Fibroblast of villous mesenchyme (primary cell): ENCODE data around the gene PRKCH. TPM values are rescaled to one million over a fixed set of nuclear protein-coding genes. Genes with fewer than 3 reads are reported as not detected.

Experiments
- DNase-seq: peaks from one replicate; pipeline ENCODE4 v3.0.0-alpha.2; 2010; ENCODE audit warnings: low read depth
- H3K4me3 ChIP-seq: 2 replicates; pipeline ENCODE4 v1.5.1; 2011; ENCODE audit warnings: low read depth, mild to moderate bottlenecking, low read length
- CTCF ChIP-seq: IDR thresholded peaks from 2 replicates; pipeline ENCODE4 v1.5.1; 2012; ENCODE audit warnings: low read depth, mild to moderate bottlenecking, low read length; ENCODE audit not compliant: insufficient read depth
- total RNA-seq: library from RNA; depleted of rRNA; stranded (reverse); fragments of >200 nt; gene quantifications from 2 replicates; pipeline ENCODE4 v1.2.3, GENCODE V29; 2012

The PRKCH gene
- total RNA-seq, 1 donor = 2.6 TPM

- peak; percentile 89 for DNase-seq
- TF ChIP-seq CTCF = peak; percentile 67
- H3K4me3 ChIP-seq = no peak overlapping the region
These were observed 153.9 kb downstream of the PRKCH start for GRCh38 chr14:61475316-61475715.

GRCh38 chr14:61476105-61476753, 154.8 kb downstream of the PRKCH start:
- H3K4me3 ChIP-seq = no peak overlapping the region
- no peak for DNase-seq
- TF ChIP-seq CTCF = no peak

- peak; percentile 100 for DNase-seq
- peak overlapping the region; percentile 37 for H3K4me3 ChIP-seq
- no peak for TF ChIP-seq CTCF
These were observed 155.5 kb downstream of the PRKCH start for GRCh38 chr14:61476754-61477410.

- H3K4me3 ChIP-seq = no peak overlapping the region
- TF ChIP-seq CTCF = no peak
- DNase-seq = peak; percentile 64
These were observed 156.5 kb downstream of the PRKCH start for GRCh38 chr14:61477712-61478462.

GRCh38 chr14:61478971-61479473, 157.6 kb downstream of the PRKCH start:
- no peak overlapping the region for H3K4me3 ChIP-seq
- no peak for TF ChIP-seq CTCF
- DNase-seq = no peak

GRCh38 chr14:61479746-61480502, 158.5 kb downstream of the PRKCH start:
- DNase-seq = peak; percentile 68
- TF ChIP-seq CTCF = no peak
- no peak overlapping the region for H3K4me3 ChIP-seq
